Sigmoid colon (tissue), 4 donors: ENCODE measurements around the gene LDB2.

Experiments
- POLR2A ChIP-seq, 2 donors: fragments of 450-650 bp; IDR thresholded peaks; one replicate each; pipeline ENCODE4 v1.6.1; 2016; ENCODE audit warnings: antibody characterized with exemption in 2 of 2, mild to moderate bottlenecking in 2 of 2, moderate library complexity in 2 of 2
- POLR2AphosphoS5 ChIP-seq, 4 donors: sonication (generic); formaldehyde crosslinking; IDR thresholded peaks; one replicate each; pipeline ENCODE4 v1.6.1; 2017; ENCODE audit warnings: antibody characterized with exemption in 4 of 4
- TF ChIP-seq, protein P1 (sequence below), 4 experiments: fragments of 450-650 bp in 3 of 4; fragments of 200-600 bp in 1 of 4; IDR thresholded peaks; one replicate each; pipeline ENCODE4 v1.5.1; 2016 to 2019; ENCODE audit warnings: antibody characterized with exemption in 4 of 4, mild to moderate bottlenecking in 3 of 4, moderate library complexity in 2 of 4

DNA sequence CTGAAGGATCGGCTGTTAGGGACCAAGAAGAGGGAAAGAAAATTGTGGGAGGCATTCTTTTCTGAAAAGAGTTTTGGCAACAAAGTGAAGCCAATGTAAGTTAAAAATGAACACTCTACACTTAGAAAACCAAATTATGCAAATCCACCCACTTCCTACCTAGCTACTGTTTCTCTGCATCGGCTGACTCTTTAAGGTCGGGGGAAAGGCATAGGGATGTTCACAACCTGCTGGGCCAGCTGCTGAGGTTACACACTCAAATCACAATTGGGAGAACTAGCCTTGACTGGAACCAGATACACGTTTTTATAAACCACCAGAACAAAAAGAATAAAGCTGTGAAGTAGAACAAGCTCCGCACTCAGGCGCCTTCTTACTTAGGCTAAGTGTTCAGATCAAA, 165.7 kb downstream of the LDB2 start:
- TF ChIP-seq, protein P1, sequence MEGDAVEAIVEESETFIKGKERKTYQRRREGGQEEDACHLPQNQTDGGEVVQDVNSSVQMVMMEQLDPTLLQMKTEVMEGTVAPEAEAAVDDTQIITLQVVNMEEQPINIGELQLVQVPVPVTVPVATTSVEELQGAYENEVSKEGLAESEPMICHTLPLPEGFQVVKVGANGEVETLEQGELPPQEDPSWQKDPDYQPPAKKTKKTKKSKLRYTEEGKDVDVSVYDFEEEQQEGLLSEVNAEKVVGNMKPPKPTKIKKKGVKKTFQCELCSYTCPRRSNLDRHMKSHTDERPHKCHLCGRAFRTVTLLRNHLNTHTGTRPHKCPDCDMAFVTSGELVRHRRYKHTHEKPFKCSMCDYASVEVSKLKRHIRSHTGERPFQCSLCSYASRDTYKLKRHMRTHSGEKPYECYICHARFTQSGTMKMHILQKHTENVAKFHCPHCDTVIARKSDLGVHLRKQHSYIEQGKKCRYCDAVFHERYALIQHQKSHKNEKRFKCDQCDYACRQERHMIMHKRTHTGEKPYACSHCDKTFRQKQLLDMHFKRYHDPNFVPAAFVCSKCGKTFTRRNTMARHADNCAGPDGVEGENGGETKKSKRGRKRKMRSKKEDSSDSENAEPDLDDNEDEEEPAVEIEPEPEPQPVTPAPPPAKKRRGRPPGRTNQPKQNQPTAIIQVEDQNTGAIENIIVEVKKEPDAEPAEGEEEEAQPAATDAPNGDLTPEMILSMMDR (IDR thresholded peaks at IDR 0.05), result no peak
- TF ChIP-seq POLR2A (IDR thresholded peaks at IDR 0.05) (no peak), POLR2AphosphoS5 (IDR thresholded peaks at IDR 0.05) (no peak)
